Dermis microvascular lymphatic vessel endothelial cell (primary cell): ENCODE data around the gene KRTAP9-7. TPM values are rescaled to one million over a fixed set of nuclear protein-coding genes. Genes with fewer than 3 reads are reported as not detected.
"Not testable (repeated sequence)": the region's sequence is repeated elsewhere in the genome, so short reads cannot be mapped to it uniquely, and the experiment has no call there.

Source experiments
- DNase-seq, 2 donors: peaks; one replicate each; pipeline versions ENCODE4 v3.0.0 to v3.0.0-alpha.2; 2010; ENCODE audit warnings: low read depth in 2 of 2
- total RNA-seq: library from RNA; depleted of rRNA; stranded (reverse); fragments of >200 nt; gene quantifications from 2 replicates; pipeline ENCODE4 v1.2.1, GENCODE V29; 2014

Gene KRTAP9-7, protein sequence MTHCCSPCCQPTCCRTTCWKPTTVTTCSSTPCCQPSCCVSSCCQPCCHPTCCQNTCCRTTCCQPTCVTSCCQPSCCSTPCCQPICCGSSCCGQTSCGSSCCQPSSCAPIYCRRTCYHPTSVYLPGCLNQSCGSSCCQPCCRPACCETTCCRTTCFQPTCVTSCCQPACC
- not detected in 2 replicates for total RNA-seq

DNA sequence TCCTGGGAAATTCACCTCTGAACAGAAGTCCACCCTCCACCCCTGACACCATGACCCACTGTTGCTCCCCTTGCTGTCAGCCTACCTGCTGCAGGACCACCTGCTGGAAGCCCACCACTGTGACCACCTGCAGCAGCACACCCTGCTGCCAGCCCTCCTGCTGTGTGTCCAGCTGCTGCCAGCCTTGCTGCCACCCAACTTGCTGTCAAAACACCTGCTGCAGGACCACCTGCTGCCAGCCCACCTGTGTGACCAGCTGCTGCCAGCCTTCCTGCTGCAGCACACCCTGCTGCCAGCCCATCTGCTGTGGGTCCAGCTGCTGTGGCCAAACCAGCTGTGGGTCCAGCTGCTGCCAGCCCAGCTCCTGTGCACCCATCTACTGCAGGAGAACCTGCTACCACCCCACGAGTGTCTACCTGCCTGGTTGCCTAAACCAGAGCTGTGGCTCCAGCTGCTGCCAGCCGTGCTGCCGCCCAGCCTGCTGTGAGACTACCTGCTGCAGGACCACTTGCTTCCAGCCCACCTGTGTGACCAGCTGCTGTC lies at the start of gene KRTAP9-7:
Gene KRTAP9-7, plus strand, starts transcription at position 51 of the 543 bp plus-strand sequence. Its CDS starts 0 bp downstream, at position 51.
- not testable (repeated sequence) for DNase-seq

- no peak for DNase-seq
Measured at GRCh38 chr17:41226051-41226450, 49.4 kb upstream of the KRTAP9-7 start.

- not testable (repeated sequence) for DNase-seq
Measured at GRCh38 chr17:41226598-41227095, 48.9 kb upstream of the KRTAP9-7 start, which contains the start of gene KRTAP9-2. Gene KRTAP9-2 (plus strand): TSS chr17:41226648. CDS start chr17:41226655, 7 bp downstream.

DNA sequence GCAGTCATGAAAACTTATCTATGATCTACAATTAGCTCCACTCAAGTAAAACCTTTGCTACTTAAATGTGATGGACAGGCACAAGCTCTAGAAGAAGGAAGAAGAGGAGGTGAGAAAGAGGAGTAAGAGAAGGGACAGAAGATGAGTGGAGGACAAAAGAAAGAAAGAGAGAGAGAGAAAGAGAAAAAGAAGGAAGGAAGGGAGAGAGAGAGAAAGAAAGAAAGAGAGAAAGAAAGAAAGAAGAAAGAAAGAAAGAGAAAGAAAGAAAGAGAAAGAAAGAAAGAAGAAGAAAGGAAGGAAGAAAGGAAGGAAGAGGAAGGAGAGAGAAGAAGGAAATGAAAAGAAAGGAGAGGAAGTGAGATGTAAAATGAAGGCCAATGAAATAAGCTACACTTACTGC lies 45.4 kb upstream of the KRTAP9-7 start:
- DNase-seq, result no peak

GRCh38 chr17:41231731-41232130 lies 43.8 kb upstream of the KRTAP9-7 start:
- DNase-seq, result no peak

- DNase-seq, result not testable (repeated sequence)
Measured at GRCh38 chr17:41232399-41233105, 42.9 kb upstream of the KRTAP9-7 start, which contains the start of gene KRTAP9-3. Gene KRTAP9-3 (plus strand): TSS chr17:41232449. CDS start chr17:41232502, 53 bp downstream.

DNA sequence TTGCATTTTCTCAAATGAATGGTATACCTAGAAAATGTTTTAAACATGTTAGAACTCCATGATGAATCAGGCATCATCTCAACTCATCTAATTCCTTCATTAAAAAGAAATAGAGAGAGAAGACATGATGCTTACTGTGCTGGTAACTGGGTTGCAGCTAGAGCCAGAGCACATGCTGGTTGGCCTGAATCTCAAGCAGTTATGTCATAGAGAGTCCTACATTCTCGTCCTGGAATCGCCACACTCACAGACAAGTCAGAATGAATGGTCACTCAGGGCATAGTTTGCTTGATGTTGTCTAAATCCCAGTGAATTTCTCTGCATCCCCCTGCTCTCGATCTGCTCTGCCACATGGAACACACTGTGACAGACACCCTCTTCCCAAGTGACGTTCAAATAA lies 38.4 kb upstream of the KRTAP9-7 start:
- DNase-seq, result not testable (repeated sequence)

GRCh38 chr17:41237949-41238437 lies 37.5 kb upstream of the KRTAP9-7 start, which contains the start of gene KRTAP9-8:
Gene KRTAP9-8 (plus strand): TSS chr17:41237999. CDS start chr17:41238052, 53 bp downstream.
- not testable (repeated sequence) for DNase-seq

GRCh38 chr17:41246995-41247787 lies 28.3 kb upstream of the KRTAP9-7 start:
- not testable (repeated sequence) for DNase-seq

- DNase-seq, result not testable (repeated sequence)
Measured at GRCh38 chr17:41249637-41250240, 25.8 kb upstream of the KRTAP9-7 start, which contains the start of gene KRTAP9-4. Gene KRTAP9-4 (plus strand): TSS chr17:41249687. CDS start chr17:41249721, 34 bp downstream.

GRCh38 chr17:41251261-41251660 lies 24.2 kb upstream of the KRTAP9-7 start:
- no peak for DNase-seq

DNA sequence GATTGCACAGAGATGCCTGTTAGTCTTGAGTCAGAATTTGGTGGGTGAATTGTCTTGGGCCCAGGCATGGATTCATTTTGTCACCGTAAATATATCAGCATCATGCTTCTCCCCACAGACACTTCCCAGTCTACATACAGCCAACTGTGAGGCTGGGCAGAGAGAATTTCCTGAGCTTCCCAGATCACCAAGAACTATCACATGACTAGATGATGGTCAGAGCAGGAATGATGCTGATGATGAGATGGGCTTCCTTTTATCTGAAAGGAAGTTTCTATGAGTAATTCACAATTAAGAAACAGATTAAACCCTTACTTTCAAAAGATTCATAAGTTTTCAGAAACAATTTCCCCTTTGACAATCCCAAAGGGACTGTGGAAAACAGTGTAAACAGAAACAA lies 20.6 kb upstream of the KRTAP9-7 start:
- no peak for DNase-seq

DNA sequence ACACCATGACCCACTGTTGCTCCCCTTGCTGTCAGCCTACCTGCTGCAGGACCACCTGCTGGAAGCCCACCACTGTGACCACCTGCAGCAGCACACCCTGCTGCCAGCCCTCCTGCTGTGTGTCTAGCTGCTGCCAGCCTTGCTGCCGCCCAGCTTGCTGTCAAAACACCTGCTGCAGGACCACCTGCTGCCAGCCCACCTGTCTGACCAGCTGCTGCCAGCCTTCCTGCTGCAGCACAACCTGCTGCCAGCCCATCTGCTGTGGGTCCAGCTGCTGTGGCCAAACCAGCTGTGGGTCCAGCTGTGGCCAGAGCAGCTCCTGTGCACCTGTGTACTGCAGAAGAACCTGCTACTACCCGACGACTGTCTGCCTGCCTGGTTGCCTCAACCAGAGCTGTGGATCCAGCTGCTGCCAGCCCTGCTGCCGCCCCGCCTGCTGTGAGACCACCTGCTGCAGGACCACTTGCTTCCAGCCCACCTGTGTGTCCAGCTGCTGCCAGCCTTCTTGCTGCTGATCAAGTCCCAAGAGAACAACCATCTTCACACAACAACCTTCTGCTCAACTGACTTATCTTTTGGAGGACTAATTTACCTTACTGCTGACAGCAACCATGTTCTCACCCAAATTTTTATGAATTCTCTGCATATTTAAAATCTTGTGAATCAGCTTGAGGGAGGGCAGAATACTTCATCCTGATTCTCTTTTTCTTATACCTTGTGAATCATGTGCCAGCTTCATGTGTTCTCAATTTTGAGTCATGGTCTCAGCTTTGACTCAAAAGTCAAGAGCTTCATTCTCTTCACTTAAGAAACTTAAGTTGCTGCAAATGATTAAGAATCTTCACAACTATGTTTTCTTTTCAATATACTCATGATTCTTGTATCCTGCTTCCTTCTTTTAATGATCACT lies 19.9 kb upstream of the KRTAP9-7 start, which contains the start of gene KRTAP9-9:
Gene KRTAP9-9, plus strand, starts transcription at position 4 of the 910 bp plus-strand sequence.
- not testable (repeated sequence) for DNase-seq

DNA sequence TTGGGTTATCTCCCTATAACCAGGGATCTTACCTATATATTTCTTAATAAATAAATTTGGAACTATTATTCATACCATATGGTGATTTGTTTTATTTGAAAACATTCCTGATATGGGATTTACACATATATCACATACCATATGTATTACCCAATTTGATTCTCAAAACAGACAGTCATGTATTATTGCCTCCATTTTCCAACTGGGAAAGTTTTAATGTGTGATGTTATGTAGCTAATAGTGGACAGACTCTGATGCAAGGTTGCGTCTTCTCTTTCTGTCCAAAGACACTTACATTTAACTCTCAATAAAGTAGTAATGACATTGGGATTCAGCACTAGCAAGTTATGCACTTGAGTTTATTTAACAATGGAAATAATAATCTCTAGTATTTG lies 19.2 kb upstream of the KRTAP9-7 start:
- DNase-seq, result no peak

- DNase-seq, result no peak
Measured at GRCh38 chr17:41258406-41258805, 17.1 kb upstream of the KRTAP9-7 start.

- DNase-seq, result no peak
Measured at GRCh38 chr17:41263212-41263611, 12.3 kb upstream of the KRTAP9-7 start.

DNA sequence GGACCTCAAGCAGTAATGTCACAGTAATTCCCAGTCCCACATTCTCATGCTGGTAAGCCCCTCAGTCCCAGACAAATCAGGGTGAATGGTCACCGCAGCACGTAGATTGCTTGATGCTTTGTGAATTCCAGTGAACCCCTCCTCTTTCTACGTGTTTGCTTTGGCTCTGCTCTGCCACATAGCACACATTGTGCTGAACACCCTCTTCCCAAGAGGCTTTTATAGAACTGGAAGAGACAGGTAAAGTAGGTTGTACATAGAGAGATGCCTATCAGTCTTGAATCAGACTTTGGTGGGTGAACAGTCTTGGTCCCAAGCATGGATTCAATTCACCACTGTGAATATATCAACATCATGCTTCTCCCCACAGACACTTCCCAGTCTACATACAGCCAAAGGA lies 10.9 kb upstream of the KRTAP9-7 start:
- DNase-seq, result no peak

DNA sequence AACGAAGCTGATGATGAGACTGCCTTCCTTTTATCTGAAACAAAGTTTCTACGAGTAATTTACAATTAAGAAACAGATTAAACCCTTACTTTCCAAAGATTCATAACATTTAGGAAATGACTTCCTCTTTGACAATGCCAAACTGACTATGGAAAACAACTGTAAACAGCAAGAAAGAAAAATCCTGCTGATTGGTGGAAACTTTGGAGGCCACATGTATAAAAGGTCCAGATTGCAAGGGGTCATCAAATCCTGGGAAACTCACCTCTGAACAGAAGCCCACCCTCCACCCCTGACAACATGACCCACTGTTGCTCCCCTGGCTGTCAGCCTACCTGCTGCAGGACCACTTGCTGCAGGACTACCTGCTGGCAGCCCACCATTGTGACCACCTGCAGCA lies 10.4 kb upstream of the KRTAP9-7 start, which contains the start of gene KRTAP9-6:
Gene KRTAP9-6, plus strand, starts transcription at position 301 of the 400 bp plus-strand sequence. Its CDS starts 0 bp downstream, at position 301.
- no peak for DNase-seq

DNA sequence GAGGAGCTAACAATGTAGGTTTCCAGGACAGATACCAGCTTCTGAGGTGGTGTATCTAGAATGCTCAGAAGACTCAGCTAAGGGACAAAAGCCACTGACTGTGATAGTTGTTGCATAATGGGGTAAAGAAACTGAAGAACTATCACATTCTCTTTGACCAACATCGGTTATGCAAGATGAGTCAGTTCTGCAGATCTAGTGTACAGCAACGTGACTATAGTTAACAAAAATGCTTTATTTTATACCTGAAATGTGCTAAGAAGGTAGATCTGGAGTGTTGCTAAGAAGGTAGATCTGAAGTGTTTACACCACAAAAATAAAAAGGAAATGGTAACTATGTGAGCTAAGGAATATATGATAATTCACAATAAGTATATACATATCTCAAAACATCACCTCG lies 7.8 kb upstream of the KRTAP9-7 start:
- DNase-seq, result no peak
